ENCODE measurements around the gene MIPOL1. TPM values are rescaled to one million over a fixed set of nuclear protein-coding genes. Genes with fewer than 3 reads are reported as not detected.

MIPOL1 gene
- total and polyA plus RNA-seq, 2 of the 13 experiments (the other 11 are each of a cell fraction or from before 2014, with no cell fraction given): 8.6 to 34.2 TPM

GRCh38 chr14:37585971-37586796 lies 388.4 kb downstream of the MIPOL1 start (continued):
- TF ChIP-seq RFXANK (CRISPR knock-in tag; IDR thresholded peaks at IDR 0.05) (no peak), ZNF883 (CRISPR knock-in tag; IDR thresholded peaks at IDR 0.05; ENCODE audit: not compliant biosample characterization) (no peak), ZMAT5 (CRISPR knock-in tag; IDR thresholded peaks at IDR 0.05; ENCODE audit: borderline replicate concordance, low read depth) (no peak), EHMT2 (IDR thresholded peaks at IDR 0.05; ENCODE audit: borderline replicate concordance, low read depth, low read length) (peak; percentile 90), IRX3 (CRISPR knock-in tag; IDR thresholded peaks at IDR 0.05; ENCODE audit: borderline replicate concordance, low read depth) (no peak), ZNF619 (CRISPR knock-in tag; IDR thresholded peaks at IDR 0.05) (no peak), PREB (CRISPR knock-in tag; IDR thresholded peaks at IDR 0.05) (no peak), ZNF224 (CRISPR knock-in tag; IDR thresholded peaks at IDR 0.05) (no peak), ARID2 (CRISPR knock-in tag; IDR thresholded peaks at IDR 0.05; ENCODE audit: borderline replicate concordance) (no peak), TIGD3 (CRISPR knock-in tag; IDR thresholded peaks at IDR 0.05; ENCODE audit: borderline replicate concordance) (0 out of 2 replicates have a peak, but pooled peaks have one; percentile 4), ZKSCAN8 (CRISPR knock-in tag; IDR thresholded peaks at IDR 0.05; ENCODE audit: borderline replicate concordance) (peak; percentile 28; the same call in 1 of the 2 replicates), ZMAT3 (CRISPR knock-in tag; conservative IDR thresholded peaks at IDR 0.05) (no peak), RBM22 (optimal IDR thresholded peaks at IDR 0.05; ENCODE audit: low read length) (no peak), FOXJ3 (CRISPR knock-in tag; IDR thresholded peaks at IDR 0.05; ENCODE audit: borderline replicate concordance) (peak; percentile 51; the same call in 1 of the 2 replicates), ZNF354B (CRISPR knock-in tag; IDR thresholded peaks at IDR 0.05) (no peak), MAX (IDR thresholded peaks at IDR 0.05) (no peak), TFAP4 (IDR thresholded peaks at IDR 0.05; ENCODE audit: borderline replicate concordance, low read depth) (no peak), ZNF780A (CRISPR knock-in tag; IDR thresholded peaks at IDR 0.05) (no peak), SNAPC2 (CRISPR knock-in tag; IDR thresholded peaks at IDR 0.05) (no peak), NR3C1 (CRISPR knock-in tag; IDR thresholded peaks at IDR 0.05) (no peak), SIN3A (IDR thresholded peaks at IDR 0.05; ENCODE audit: borderline replicate concordance, low read depth, low read length) (no peak), MYC (CRISPR knock-in tag; IDR thresholded peaks at IDR 0.05; ENCODE audit: borderline replicate concordance) (peak; percentile 85), ZFX (CRISPR knock-in tag; IDR thresholded peaks at IDR 0.05; ENCODE audit: low read depth) (no peak), ZNF644 (CRISPR knock-in tag; IDR thresholded peaks at IDR 0.05; ENCODE audit: low read depth) (peak; percentile 95), FOXA3 (CRISPR knock-in tag; IDR thresholded peaks at IDR 0.05) (no peak), HES4 (CRISPR knock-in tag; IDR thresholded peaks at IDR 0.05; ENCODE audit: borderline replicate concordance) (no peak), ZNF20 (CRISPR knock-in tag; IDR thresholded peaks at IDR 0.05) (no peak), ZBTB21 (CRISPR knock-in tag; IDR thresholded peaks at IDR 0.05) (no peak)
